Left renal pelvis (tissue), 4 donors: Measurements from ENCODE around the gene PDE8A. TPM values are rescaled to one million over a fixed set of nuclear protein-coding genes. Genes with fewer than 3 reads are reported as not detected.
"Not testable (repeated sequence)": the region's sequence is repeated elsewhere in the genome, so short reads cannot be mapped to it uniquely, and the experiment has no call there.

Experiments used
- DNase-seq, 4 donors: peaks; one replicate each; pipeline ENCODE4 v3.0.0-alpha.2; 2013; ENCODE audit warnings: low read depth in 4 of 4, low spot score in 3 of 4
- polyA plus RNA-seq, 4 donors: library from polyadenylated mRNA; unstranded; fragments of 120-200 nt; gene quantifications; one replicate each; pipeline ENCODE4 v1.2.1, GENCODE V29; 2013; ENCODE audit not compliant: insufficient read length in 4 of 4

PDE8A gene
- polyA plus RNA-seq, 4 donors, result 38.4 to 59.6 (median 44.0) TPM

DNA sequence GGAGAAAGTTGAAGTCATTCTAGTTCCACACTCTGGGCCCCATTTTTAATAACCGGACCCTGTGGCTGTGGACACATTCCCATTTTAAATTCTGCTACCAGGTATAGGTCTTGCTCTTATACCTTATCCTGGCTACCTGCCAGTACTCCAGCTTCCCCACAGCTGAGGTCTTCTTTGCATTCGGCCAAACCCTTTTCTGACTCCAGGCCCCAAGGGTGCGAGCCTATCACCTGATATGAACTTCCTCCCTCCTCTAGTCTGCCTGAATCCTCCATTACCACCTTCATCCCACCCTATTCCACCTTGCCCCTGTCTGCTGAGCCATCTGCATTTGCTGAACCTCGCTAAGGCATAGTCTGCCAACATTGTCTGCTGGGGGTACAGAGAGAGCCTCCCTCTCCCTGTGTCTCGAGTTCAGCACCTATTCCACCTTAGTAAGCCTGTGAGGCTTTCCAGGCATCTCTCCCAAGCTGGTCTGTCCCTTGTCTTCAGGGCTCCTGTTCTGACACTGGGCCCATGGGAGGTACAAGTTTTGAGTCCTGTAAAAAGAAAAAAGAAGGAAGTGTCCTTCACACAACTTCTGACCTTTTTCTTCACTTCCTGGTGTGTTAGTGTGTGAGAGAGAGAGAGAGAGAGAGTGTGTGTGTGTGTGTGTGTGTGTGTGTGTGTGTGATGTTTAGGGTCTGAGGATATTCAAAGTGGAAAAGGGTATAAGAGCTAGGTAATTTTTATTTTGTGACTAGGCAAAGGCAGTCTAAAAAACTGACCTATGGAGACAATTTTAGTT, 27.0 kb downstream of the PDE8A start:
- DNase-seq, result no peak

DNA sequence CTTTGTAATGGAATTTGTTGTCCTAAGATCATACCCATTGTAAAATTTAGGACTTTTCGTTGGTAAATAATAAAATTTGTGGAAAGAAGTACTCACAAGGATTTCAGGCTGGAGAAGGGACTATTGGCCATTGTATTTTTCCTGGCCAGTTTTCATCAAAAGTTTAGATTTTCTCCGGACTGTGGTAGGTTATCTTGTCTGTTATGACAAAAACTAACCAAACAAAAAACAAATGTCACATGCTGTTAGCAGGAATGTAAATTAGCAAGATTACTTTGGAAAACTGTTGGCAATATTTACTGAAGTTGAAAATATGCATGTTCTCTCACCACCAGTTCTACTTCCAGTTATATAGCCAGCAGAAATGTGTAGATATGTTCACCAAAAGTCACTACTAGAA, 27.8 kb downstream of the PDE8A start:
- DNase-seq, result no peak

DNA sequence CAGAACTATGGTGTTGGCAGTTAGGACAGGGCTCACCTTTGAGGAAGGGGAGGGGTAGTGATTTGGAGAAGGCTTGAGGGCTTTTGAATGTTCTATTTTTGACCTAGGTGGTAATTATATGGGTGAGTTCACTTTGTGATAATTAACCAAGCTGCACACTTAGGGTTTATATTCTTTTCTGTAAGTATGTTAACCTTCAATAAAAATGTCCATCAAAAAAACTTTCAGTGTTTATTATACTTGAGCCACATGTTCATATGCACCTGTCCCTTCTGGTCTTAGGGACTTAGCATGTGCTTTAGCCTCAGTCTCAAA, 28.4 kb downstream of the PDE8A start:
- DNase-seq, result no peak

DNA sequence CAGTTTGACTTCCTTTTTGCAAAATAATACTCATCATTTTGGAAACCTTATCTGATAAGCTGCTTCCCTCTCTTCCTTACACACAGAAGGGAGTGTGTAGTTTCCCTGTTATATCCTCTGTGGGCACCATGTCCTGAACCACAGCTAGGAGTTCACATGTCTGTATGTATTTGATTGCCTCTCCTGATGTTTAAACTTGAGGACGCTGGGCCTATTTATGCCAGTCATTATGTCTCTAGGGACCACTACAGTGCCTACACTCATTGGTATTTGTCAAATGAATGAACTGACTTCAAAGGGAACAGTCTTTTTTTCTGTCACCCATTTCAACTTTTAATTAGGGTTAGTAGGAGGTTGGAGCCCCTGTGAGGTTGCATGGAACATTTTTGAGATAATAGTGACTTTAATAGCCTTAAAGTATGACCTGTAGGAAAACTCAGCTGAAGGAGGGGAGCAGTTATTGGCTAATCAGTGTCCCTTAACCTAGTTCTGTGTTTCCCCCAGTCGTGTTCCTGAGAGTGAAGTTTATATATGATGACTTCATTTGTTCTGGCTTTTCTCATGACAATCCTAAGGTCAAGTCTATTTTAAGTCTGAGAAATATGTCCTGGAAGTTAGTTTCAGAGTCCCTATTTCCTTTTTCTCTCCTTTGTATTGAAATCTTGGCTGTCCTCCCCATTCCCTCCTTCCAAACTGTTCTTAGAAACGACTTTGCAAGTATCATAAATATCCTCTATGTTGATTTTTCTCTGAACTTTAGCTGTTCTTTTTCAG, 28.9 kb downstream of the PDE8A start:
- DNase-seq, result peak in 1 of 4 donors; percentile 52

DNA sequence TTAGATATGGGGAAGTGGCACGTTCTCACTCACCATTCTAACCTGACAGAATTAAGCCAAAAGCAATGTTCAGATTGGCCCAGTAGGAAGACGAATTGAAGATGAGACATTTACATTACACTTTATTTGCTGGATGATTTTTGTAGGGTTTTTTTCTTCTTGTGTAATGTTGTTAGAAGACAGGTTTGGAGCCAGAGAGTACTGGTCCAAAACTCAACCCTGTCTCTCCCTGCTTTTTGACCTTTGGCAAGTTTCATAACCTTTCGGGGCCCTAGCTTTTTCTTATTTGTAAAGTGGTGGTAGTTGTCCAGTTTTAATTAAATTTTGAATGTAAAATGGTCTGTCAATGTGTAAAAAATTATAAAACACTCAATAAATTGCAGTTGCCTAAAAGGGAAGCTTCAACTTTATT, 29.5 kb downstream of the PDE8A start:
- no peak for DNase-seq

DNA sequence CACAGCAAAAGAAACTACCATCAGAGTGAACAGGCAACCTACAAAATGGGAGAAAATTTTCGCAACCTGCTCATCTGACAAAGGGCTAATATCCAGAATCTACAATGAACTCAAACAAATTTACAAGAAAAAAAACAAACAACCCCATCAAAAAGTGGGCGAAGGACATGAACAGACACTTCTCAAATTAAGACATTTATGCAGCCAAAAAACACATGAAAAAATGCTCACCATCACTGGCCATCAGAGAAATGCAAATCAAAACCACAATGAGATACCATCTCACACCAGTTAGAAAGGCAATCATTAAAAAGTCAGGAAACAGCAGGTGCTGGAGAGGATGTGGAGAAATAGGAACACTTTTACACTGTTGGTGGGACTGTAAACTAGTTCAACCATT, 30.1 kb downstream of the PDE8A start:
- DNase-seq, result not testable (repeated sequence)

DNA sequence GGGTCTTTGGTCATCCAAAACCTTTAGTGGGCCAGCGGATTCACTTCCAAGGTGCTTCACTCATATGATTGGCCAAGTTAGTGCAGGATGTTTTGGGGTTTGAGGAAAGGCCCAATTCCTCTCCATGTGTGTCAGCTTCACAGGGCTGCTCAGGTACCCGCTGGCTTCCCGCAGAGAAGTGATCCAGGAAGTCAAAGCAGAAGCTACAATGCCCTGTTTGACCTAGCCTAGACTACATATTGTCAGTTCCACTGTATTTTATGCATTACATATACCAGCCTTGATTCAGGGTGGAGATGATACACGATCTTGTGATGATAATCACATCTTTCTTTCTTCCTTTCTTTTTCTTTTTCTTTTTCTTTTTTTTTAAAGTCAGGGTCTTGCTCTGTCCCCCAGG, 32.1 kb downstream of the PDE8A start:
- no peak for DNase-seq

DNA sequence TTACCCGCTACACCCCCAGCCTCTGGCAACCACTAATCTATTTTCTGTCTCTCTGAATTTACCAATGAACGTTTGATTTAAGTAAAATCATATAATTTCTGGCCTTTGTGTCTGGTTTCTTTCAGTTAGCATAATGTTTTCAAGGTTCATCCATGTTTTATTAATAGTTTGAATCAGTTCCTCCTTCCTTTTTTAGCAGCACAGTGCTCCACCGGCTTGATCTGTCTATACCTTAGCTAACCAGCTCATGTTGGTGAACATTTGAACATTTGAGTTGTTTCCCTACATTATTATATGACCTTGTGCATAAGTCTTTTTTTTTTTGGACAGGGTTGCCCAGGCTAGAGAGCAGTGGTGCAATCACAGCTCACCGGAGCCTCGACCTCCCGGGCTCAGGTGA, 33.3 kb downstream of the PDE8A start:
- no peak for DNase-seq

DNA sequence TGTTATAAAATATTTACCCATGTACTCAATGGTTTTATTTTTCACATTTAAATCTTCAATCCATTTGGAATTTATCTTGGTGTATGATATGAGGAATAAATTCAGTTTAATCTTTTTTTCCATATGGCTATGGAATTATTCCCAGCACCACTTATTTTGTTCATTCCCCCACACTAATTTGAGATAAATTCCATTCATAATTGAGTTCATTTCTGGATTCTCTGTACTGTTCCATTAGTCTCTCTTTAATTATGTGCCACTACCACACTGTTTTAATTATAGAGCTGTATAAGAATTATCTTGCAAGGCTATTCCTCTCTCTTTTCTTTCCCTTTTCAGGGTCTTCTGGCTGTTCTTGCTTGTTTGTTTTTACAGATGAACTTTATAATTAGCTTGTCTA, 34.6 kb downstream of the PDE8A start:
- DNase-seq, result no peak

DNA sequence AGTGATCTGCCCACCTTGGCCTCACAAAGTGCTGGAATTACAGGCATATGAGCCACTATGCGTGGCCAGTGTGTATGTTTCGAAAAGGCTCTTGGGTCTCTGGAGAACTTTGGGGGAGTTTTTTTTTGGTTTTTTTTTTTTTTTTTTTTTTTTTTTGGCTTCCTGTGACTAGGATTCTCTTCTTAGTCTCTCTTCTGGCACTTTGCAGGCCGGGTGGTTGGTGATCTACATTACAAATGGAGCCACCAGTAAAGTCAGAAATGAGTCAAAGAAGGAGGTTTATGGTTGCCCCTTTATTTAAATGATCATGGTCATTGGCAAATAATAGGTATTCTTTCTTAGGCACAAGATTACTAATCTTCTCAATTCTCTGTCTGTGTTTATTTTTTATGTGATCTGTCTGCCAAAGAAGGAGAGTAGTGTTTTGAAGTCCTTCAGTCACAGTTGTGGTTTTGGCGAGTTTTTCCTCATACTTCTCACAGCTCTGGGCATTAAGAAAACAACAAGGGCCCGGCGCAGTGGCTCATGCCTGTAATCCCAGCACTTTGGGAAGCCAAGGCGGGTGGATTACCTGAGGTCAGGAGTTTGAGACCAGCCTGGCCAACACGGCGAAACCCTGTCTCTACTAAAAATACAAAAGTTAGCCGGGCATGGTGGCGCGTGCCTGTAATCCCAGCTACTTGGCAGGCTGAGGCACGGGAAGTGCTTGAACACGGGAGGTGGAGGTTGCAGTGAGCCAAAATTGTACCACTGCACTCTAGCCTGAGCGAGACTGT, 38.3 kb downstream of the PDE8A start:
- no peak for DNase-seq

DNA sequence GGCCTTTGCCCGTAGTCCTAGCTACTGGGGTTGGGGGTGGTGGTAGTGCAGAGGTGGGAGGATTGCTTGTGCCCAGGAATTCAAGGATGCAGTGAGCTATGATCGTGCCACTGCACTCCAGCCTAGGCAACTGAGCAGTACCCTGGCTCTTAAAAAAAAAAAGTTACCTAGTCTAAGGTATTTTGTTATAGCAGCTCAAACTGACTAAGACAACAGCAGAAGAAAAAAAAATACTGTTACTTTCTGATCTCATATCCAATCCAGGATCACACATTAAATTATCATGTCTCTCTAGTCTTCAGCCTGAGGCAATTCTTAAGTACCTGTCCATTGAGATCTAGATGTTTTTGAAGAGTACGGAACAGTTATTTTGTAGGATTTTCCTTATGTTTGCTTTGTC, 39.8 kb downstream of the PDE8A start:
- no peak for DNase-seq

DNA sequence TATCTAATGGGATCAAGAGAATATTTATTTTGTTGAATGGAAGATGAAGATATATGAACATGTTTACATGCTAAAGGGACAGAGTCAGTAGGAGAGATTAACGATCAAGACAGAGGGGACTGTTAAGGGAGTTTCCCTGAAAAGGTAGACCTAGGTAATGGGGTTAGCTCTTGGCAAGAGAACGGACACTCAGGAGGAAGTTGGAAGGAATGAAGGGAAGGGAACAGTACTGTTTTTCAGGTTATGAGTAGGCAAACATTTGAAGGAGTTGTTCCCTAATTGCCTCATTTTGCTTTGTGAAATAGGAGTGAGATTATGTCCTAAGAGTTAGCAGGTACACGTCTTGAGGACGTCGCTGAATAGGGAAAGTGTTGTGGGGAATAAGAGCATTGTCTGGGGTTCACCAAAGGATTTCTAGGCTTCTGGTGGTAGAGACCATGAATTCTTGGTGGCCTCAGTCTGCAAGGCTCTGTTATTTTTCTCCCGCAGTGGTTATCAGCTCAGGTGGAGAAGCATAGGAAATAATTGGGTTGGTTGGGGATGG, 41.3 kb downstream of the PDE8A start:
- no peak for DNase-seq

DNA sequence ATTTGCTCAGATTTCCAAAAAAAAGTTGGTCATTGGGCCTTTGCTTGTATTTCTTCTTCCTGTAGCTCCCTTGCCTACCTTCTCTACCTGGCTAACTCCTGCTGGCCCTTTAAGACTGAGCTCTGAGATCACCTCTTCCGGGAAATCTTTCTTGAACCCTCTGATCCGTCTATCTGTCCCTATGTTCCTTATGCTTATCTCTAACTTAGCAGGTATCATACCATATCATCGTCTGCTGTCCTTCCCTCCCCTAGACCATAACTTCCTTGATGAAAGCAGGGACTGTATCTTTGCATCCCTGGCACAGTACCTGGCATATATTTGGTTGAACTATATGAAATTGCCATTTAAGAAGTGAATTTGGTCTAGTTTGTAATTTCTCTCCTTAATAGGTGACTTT, 42.3 kb downstream of the PDE8A start:
- no peak for DNase-seq

DNA sequence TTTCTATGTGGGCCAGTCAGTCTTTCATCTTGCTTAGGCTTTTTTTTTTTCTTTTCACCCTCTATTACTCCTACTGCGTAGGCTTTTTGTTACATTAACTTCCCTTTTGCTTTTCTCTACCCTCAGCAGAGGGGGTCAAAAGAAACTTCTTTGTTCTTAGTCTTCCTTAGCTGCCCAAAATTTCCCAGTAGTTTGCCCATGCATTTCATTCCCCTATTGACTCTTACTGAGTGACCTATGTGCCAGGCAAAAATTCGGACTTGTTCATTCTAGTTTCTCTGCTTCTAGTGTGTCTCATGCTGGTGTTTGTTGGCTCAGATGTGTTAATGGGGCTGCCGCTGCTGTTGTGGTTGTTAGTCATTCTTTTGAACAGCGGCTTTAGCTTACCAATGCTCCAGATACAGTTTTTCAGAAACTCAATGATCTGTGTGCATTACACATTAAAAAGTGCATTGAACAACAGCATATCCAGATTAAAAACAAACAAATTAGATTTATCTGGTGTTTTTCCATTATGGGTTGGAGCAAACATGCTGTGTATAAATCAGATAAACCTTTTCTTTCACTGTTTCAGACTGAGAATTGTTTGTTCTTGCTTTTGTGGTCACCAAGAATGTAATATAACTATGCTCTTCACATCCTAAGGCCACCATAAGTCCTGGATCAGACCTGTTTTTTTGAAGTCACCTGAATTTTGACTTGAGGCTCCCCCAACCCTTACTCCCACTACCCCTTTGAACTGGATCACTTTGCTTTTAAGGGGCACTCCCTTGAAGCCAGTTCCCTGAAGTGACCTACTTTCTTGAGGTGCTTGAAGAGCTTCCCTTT, 43.1 kb downstream of the PDE8A start:
- no peak for DNase-seq

DNA sequence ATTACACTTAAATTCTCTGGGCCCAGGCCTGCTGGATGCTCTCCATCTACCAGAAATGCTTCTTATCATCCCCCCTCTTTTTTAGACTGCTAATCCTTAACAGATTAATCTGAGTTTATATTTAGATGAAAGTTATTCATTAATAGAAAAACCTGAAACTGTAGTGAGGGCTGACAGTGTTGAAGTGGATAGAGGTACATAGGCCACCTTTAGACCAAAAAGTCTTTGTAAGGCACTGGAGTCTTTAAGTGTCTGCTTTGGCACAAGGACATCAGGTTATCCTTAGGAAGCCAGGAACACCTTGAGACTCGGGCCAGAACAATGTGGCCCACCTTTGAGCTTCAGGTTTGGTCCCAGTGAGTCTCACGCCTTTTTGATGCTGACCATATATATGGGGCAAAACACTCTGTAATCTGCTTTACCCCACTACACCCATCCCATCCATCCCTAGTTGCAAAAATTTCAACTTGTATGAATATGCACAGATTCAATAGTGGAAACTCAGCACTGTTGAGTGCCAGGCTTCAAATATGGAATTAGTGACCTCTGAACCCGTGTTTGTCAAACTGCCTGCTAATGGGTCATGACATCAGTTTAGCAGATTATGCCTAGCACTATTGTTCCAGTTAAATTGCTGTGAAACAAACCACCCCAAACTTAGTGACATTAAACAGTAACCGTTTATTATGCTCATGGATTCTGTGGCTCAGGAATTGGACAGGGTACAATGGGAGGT, 44.0 kb downstream of the PDE8A start:
- DNase-seq, result no peak

DNA sequence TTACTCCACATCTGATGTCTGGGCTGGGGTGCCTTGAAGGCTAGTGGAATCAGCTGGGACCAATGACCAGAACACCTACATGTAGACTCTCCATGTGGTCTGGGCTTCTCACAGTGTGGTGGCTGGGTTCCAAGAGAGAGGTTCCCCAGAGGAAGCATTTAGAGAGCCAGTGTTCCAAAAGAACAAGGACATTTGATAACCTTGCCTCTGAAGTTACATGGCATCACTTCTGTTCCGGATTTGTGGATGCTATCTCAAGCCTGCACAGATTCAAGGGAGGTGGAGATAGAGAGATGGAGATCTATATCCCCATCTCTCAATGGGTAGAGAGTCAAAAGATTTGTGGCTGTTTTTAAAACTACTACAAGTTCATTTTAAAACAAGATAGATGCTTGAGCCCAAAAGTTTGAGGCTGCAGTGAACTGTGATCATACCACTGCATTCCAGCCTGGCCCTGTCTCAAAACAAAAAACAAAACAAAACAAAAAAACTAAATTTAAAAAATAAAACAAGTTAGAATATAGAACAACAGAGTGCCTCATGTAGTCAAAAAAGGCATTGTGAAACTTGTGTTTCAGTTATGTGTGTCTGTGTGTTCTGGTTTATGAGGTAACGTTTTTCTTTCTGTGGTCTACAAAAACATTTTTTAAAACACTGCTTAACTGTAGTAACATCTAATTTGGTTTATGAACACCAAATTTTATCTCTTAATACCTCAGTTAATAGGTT, 44.8 kb downstream of the PDE8A start:
- no peak for DNase-seq

DNA sequence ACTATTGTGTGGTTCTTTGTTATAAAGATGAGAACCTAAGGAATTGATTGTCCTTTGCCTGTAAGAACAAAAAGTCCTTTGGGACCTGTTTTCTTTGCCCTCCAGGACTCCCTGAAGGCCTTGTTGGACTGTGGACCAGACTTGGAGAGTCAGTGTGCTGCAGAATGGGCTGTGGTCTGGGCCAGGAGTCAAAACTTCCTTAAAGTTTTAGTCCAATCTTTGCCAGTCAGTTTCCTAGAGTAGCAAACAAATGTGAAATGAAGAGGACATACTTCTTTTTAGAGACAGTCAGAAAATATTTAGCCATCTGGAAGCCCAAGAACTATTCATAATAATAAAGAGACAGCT, 45.4 kb downstream of the PDE8A start:
- DNase-seq, result no peak

DNA sequence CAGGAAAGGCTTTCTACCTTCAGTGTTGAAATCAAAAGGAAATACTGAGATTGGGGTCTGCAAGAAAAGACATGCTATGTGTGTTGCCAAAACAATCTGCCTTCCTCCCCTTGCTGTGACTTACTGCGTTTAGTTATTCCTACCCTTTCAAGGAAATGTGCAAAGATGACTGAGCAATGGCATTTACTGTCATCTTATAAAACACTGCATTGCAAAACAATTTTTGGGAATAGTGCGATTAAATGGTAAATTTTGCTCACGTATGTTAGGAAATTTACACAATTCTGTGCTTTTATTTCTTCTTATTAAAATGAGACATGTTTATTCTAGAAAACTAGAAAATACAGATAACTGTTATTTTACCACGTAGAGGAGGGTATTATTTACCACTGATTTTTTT, 45.8 kb downstream of the PDE8A start:
- DNase-seq, result no peak

DNA sequence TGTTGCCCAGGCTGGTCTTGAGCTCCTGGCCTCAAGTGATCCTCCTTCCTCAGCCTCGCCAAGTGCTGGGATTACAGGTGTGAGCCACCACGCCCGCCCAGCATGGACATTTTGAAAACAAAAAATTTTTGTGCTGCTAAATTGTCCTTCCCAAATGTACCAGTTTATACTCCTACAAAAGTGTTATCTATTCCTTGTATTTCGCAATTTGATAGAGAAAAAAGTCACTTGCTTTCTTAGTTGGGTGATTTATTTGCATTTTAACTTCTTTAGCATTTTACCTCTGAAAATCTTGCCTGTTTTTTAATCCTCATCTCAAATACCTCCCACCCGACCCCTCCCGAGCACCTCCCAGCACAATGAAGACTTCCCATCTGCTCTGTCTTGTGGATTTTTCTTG, 46.8 kb downstream of the PDE8A start:
- no peak for DNase-seq
